Measurements from ENCODE around the gene TAF3.

Gene TAF3

GRCh38 chr10:8041284-8041991, 223.1 kb downstream of the TAF3 start:
- no peak overlapping the region for H3K27ac ChIP-seq (replicated peaks; ENCODE audit: low read length)
- no peak overlapping the region for H4K91ac ChIP-seq (ENCODE audit: low read depth, low read length, poor library complexity)
- no peak overlapping the region for H2BK15ac ChIP-seq (ENCODE audit: low read length)
- H3K14ac ChIP-seq (ENCODE audit: low read length) = no peak overlapping the region
- no peak overlapping the region for H3K18ac ChIP-seq (ENCODE audit: low read length)
- H2BK12ac ChIP-seq (ENCODE audit: low read length) = no peak overlapping the region
- no peak for DNase-seq (ENCODE audit: low spot score)
- H3K27me3 ChIP-seq (ENCODE audit: control insufficient read depth in 3 of 3, insufficient read depth in 3 of 3, low read depth in 1 of 3, low read length in 3 of 3) = peaks cover 60 to 100% (median 99%) of the 10 kb centered on the region in 3 experiments
- H3K4ac ChIP-seq (ENCODE audit: low read length) = no peak overlapping the region
- no peak overlapping the region for H2BK120ac ChIP-seq (ENCODE audit: low read depth, low read length)
- H2BK5ac ChIP-seq (ENCODE audit: low read length) = no peak overlapping the region
- H3K79me1 ChIP-seq (ENCODE audit: low read depth, low read length) = no peaks in the 10 kb centered on the region
- no peak overlapping the region for H3K4me2 ChIP-seq (ENCODE audit: insufficient read depth, low read length, poor library complexity, severe bottlenecking)
- H3K4me1 ChIP-seq (ENCODE audit: control insufficient read depth in 2 of 2, insufficient read depth in 1 of 2, low read depth in 1 of 2, low read length in 2 of 2) = peaks cover 0 to 6% of the 10 kb centered on the region in 2 donors
- H3K9ac ChIP-seq (ENCODE audit: low read depth, low read length, poor library complexity) = no peak overlapping the region
- WGBS, 2 donors (ENCODE audit: extremely low coverage in 2 of 2, insufficient read length in 2 of 2, insufficient replicate concordance in 1 of 2) = no CpG with 5 or more reads among the region's 10 CpGs
- H3K23ac ChIP-seq (ENCODE audit: low read depth, low read length, poor library complexity) = no peak overlapping the region
- no peak overlapping the region for H4K8ac ChIP-seq (ENCODE audit: low read depth, low read length)
- H3K4me3 ChIP-seq (ENCODE audit: low read length in 2 of 2) = no peak overlapping the region
- H2AK5ac ChIP-seq (ENCODE audit: low read depth, low read length) = no peak overlapping the region
- no peak overlapping the region for H2AFZ ChIP-seq (ENCODE audit: low read length)
- no peaks in the 10 kb centered on the region for H3K36me3 ChIP-seq (replicated peaks in 1 of 2; ENCODE audit: control insufficient read depth in 2 of 2, insufficient read depth in 2 of 2, low read length in 2 of 2)
- peaks cover 0 to 3% of the 10 kb centered on the region in 2 donors for H3K9me3 ChIP-seq (replicated peaks in 1 of 2; ENCODE audit: control insufficient read depth in 2 of 2, insufficient read depth in 1 of 2, low read depth in 1 of 2, low read length in 2 of 2)

GRCh38 chr10:8041992-8042720, 223.9 kb downstream of the TAF3 start:
- Histone ChIP-seq H2BK12ac (ENCODE audit: low read length) (no peak overlapping the region), H3K9me3 (replicated peaks in 1 of 2; ENCODE audit: control insufficient read depth in 2 of 2, insufficient read depth in 1 of 2, low read depth in 1 of 2, low read length in 2 of 2) (peaks cover 0 to 3% of the 10 kb centered on the region in 2 donors), H2AK5ac (ENCODE audit: low read depth, low read length) (no peak overlapping the region), H2BK5ac (ENCODE audit: low read length) (no peak overlapping the region), H3K9ac (ENCODE audit: low read depth, low read length, poor library complexity) (no peak overlapping the region), H3K4me3 (ENCODE audit: low read length in 2 of 2) (no peak overlapping the region), H3K36me3 (replicated peaks in 1 of 2; ENCODE audit: control insufficient read depth in 2 of 2, insufficient read depth in 2 of 2, low read length in 2 of 2) (no peaks in the 10 kb centered on the region), H3K18ac (ENCODE audit: low read length) (peak overlapping the region; percentile 30), H2BK120ac (ENCODE audit: low read depth, low read length) (no peak overlapping the region), H3K4ac (ENCODE audit: low read length) (no peak overlapping the region), H3K27me3 (ENCODE audit: control insufficient read depth in 3 of 3, insufficient read depth in 3 of 3, low read depth in 1 of 3, low read length in 3 of 3) (peaks cover 59 to 100% (median 99%) of the 10 kb centered on the region in 3 experiments), H3K79me1 (ENCODE audit: low read depth, low read length) (no peaks in the 10 kb centered on the region), H2AFZ (ENCODE audit: low read length) (no peak overlapping the region), H2BK15ac (ENCODE audit: low read length) (no peak overlapping the region), H3K23ac (ENCODE audit: low read depth, low read length, poor library complexity) (no peak overlapping the region), H3K27ac (replicated peaks; ENCODE audit: low read length) (no peak overlapping the region), H4K91ac (ENCODE audit: low read depth, low read length, poor library complexity) (no peak overlapping the region), H4K8ac (ENCODE audit: low read depth, low read length) (no peak overlapping the region), H3K4me2 (ENCODE audit: insufficient read depth, low read length, poor library complexity, severe bottlenecking) (no peak overlapping the region), H3K14ac (ENCODE audit: low read length) (peak overlapping the region; percentile 49), H3K4me1 (ENCODE audit: control insufficient read depth in 2 of 2, insufficient read depth in 1 of 2, low read depth in 1 of 2, low read length in 2 of 2) (peaks cover 0 to 6% of the 10 kb centered on the region in 2 donors)
- no peak for DNase-seq (ENCODE audit: low spot score)
- WGBS, 2 donors (ENCODE audit: extremely low coverage in 2 of 2, insufficient read length in 2 of 2, insufficient replicate concordance in 1 of 2) = no CpG with 5 or more reads among the region's 17 CpGs

GRCh38 chr10:8042721-8043568, 224.6 kb downstream of the TAF3 start:
- WGBS, 2 donors (ENCODE audit: extremely low coverage in 2 of 2, insufficient read length in 2 of 2, insufficient replicate concordance in 1 of 2) = no CpG with 5 or more reads among the region's 35 CpGs

More at GRCh38 chr10:8042721-8043568, 224.6 kb downstream of the TAF3 start:
- Histone ChIP-seq H2BK15ac (ENCODE audit: low read length) (no peak overlapping the region), H2BK12ac (ENCODE audit: low read length) (no peak overlapping the region), H3K36me3 (replicated peaks in 1 of 2; ENCODE audit: control insufficient read depth in 2 of 2, insufficient read depth in 2 of 2, low read length in 2 of 2) (no peaks in the 10 kb centered on the region), H2BK120ac (ENCODE audit: low read depth, low read length) (no peak overlapping the region), H2AFZ (ENCODE audit: low read length) (peak overlapping the region; percentile 55), H3K9me3 (replicated peaks in 1 of 2; ENCODE audit: control insufficient read depth in 2 of 2, insufficient read depth in 1 of 2, low read depth in 1 of 2, low read length in 2 of 2) (peaks cover 0 to 3% of the 10 kb centered on the region in 2 donors), H3K4me1 (ENCODE audit: control insufficient read depth in 2 of 2, insufficient read depth in 1 of 2, low read depth in 1 of 2, low read length in 2 of 2) (peaks cover 0 to 10% of the 10 kb centered on the region in 2 donors), H3K4me2 (ENCODE audit: insufficient read depth, low read length, poor library complexity, severe bottlenecking) (no peak overlapping the region), H3K4ac (ENCODE audit: low read length) (no peak overlapping the region), H3K27ac (replicated peaks; ENCODE audit: low read length) (no peak overlapping the region), H3K14ac (ENCODE audit: low read length) (no peak overlapping the region), H4K91ac (ENCODE audit: low read depth, low read length, poor library complexity) (no peak overlapping the region), H3K4me3 (ENCODE audit: low read length in 2 of 2) (no peak overlapping the region), H2BK5ac (ENCODE audit: low read length) (no peak overlapping the region), H3K18ac (ENCODE audit: low read length) (no peak overlapping the region), H3K27me3 (ENCODE audit: control insufficient read depth in 3 of 3, insufficient read depth in 3 of 3, low read depth in 1 of 3, low read length in 3 of 3) (peaks cover 60 to 100% (median 99%) of the 10 kb centered on the region in 3 experiments), H3K23ac (ENCODE audit: low read depth, low read length, poor library complexity) (no peak overlapping the region), H3K79me1 (ENCODE audit: low read depth, low read length) (no peaks in the 10 kb centered on the region), H2AK5ac (ENCODE audit: low read depth, low read length) (no peak overlapping the region), H3K9ac (ENCODE audit: low read depth, low read length, poor library complexity) (no peak overlapping the region), H4K8ac (ENCODE audit: low read depth, low read length) (no peak overlapping the region)
- DNase-seq (ENCODE audit: low spot score) = peak; percentile 14

All from neuronal stem cell (in vitro differentiated cells).